Hypothalamus (tissue), 51 donors: Measurements from ENCODE around the gene HPCAL1.

Experiments used
- DNase-seq, 51 donors: peaks; one replicate each; lab custom pipeline; 2025; lab: John Stamatoyannopoulos, UW

The HPCAL1 gene

DNA sequence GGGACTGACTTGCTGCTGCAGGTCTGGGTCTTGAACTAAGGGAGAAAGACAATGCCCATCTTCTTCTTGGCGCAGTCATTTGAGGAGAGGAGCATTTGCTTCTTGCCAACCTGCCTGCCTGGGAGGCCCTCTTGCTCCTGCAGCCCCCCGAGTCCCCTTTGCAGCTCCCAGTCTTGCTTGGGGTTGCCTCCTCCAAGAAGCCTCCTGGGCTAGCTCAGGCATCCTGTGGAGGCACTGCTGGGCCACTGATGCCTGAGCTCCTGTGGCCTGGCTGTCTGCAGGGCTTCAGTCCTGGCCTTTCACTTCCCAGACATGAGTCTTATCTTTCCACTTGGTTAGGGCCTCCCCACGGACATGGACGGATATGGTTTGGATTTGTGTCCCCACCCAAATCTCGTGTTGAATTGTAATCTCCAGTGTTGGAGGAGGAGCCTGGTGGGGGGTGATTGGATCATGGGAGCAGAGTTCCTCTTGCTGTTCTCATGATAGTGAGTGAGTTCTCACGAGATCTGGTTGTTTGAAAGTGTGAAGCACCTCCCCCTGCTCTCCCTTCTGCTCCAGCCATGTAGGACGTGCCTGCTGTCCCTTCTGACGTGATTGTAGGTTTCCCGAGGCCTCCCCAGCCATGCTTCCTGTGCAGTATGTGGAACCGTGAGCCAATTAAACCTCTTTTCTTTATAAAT, 17.3 kb downstream of the HPCAL1 start:
- no peak for DNase-seq

DNA sequence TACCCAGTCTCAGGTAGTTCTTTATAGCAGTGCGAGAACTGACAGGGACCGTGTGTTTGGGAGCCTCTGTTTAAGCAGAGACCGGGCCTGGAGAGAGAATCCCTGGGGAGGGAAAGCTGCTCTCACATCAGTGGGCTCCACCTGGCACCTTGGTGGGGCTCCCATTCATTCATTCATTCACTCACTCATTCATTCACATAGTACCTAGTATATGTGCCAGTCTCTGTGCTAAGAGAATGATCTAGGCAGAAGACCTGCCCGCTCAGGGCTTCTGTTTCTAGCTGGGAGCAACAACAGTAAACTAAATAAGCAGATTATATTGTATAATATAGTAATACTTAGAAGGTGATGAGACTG, 17.8 kb downstream of the HPCAL1 start:
- no peak for DNase-seq

GRCh38 chr2:10320933-10321332, 18.2 kb downstream of the HPCAL1 start:
- DNase-seq = no peak

GRCh38 chr2:10321622-10322021, 18.9 kb downstream of the HPCAL1 start:
- DNase-seq = no peak

- DNase-seq = no peak
Observed at GRCh38 chr2:10322481-10322880, 19.8 kb downstream of the HPCAL1 start.

DNA sequence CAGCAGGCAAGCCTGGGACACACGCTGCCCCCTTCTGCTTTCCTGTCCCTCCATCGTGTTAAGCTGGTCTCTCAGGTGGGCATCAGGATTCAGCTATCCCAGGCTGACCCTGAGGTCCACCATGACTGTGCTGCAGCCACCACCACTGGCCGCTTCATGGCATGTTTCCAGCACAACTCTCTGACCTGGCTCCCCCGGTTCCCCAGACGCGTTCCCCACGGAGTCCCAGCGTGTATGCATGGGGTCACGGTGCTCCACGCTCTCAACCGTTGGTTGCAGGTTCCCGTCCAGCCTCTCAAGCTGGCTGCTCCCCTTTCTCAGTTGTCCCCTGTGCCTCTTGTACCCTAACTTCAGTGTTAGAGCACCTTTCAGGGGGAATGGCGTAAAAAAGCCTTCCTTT, 20.3 kb downstream of the HPCAL1 start:
- DNase-seq = no peak

GRCh38 chr2:10323535-10323934, 20.8 kb downstream of the HPCAL1 start:
- no peak for DNase-seq

DNA sequence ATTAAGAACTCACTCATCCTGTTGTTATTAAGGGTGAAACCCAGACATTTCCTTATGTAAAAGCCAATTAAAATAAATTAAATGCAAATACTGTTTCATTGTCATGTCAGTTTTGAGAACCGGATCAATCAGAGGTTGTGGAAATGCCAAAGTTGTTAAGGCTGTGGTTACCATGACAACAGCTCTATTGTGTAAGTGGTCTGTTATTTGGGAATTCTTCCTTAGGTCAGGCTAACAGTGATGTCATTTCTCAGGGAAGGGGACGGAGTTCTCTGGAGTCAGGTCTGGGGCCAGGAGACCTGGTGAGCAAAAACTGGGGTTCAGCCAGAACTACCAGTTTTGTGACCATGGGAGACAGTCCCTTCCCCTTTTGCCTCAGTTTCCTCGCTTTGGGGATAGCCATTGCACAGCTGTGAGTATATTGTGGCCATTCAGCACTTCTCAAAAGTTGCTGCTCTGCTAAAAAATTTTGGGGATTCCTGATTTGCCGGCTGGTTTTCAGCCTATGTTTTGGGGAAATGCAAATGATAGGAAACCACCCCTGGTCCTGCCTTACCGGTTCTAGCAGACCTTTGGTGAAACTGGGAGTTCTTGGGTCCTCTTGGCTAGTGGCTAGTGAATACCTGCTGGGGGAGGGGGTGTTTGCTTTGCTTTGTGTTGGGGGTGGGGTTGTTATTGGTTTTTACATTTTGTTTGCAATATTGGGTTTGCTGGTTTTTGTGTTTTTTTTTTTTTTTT, 21.6 kb downstream of the HPCAL1 start:
- DNase-seq = no peak

GRCh38 chr2:10325278-10326145, 22.8 kb downstream of the HPCAL1 start:
- no peak for DNase-seq

DNA sequence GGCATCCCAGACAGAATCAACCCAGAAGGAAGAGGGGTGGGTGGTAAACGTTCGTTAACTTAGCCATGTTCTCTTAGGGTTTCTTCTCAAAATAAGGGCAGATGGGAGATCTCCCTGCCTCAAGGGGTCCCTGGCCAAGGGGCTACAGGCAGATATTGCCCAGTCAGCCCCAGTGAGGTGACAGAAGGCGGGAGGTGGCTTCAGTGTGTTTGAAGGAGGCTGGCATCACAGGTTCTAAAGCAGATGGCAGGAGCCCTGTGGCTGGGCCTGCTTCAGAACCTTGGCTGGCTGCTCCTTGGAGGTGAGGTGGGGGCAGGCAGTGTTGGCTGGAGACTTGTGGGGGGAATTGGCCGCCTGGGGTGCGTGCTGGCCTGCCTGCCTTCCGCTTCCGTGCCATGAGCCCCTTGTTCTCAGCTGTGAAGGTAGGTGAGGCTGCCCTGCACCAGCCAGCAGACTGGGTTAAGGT, 23.5 kb downstream of the HPCAL1 start:
- no peak for DNase-seq

DNA sequence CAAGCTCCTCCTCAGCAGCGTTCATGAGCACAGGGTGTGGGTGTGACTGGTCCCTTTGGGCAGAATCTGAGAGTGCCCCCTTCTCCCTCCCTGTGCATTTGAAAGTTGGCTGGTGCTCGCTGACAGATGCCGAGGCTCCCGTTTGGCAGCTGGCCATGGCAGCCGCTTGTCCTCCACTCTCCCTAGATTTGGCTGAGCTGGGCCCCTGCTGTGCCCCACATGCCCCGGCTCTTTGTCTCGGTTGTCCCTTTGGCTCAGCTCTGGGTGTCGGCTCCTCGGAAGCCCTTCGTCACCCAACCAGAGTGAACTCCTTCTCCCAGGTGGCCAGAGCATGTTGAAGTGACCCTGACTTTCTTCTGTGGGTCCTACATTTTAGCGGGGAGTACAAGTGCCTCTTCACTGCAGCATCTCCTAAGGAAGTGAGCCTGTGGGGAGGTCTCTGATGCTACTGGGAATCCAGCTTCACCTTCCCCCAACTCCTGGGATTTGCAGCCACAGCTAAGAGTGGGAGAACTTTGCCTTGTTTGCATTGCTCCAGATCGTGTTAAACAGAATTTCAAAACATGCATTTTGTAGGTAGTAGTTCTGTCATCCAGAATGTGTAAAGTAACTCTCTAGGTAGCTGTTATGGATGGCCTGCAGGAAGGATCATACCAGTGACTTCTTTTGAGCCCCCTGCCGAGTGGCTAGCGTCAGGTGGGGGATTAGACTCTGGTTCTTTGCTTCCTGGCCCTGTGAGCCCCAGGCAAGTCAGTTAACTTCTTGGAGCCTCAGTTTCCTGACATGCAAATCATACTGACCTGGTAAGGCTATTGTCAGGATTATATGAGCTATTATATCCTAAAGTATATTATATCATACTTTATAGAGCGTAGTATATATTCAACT, 24.2 kb downstream of the HPCAL1 start:
- DNase-seq = peak in 7 of 51 donors; percentile 17 to 45 (median 21)

- DNase-seq = no peak
Observed at GRCh38 chr2:10327896-10328669, 25.4 kb downstream of the HPCAL1 start.

DNA sequence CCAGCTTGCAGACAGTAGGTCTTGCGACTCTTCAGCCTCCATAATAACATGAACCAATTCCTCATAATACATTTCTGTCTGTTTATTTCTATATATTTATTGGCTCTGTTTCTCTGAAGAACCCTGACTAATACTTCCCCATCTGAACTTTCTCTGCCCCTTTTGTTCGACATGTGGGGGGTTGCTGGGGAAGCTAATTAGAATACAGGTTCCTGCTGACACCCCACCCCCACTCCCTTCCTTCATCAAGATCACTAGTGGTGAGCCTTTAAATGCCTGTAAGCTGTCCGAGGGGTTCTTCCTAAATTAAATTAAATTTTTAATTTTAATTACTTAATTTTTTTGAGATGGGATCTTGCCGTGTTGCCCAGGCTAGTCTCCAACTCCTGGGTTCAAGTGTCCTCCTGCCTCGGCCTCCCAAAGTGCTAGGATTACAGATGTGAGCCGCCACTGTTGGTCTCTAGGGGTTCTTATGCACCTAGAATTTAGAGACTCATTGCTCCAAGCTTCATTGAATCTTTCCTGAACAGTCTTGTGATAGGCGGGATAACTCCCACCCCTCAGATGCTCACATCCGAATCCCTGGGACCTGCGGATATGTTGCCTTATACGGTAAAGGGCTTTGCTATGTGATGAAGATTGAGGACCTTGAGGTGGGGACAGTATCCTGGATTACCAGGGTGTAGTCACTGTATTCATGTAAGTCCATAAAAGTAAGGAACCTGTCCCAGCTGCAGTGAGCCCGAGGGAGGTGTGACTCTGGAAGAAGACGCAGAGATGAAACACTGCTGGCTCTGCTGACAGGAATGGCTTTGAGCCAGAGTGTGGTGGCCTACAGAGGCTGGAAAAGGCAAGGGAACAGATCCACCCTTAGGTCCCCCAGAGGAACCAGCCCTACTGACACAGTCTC, 26.2 kb downstream of the HPCAL1 start:
- DNase-seq = no peak

DNA sequence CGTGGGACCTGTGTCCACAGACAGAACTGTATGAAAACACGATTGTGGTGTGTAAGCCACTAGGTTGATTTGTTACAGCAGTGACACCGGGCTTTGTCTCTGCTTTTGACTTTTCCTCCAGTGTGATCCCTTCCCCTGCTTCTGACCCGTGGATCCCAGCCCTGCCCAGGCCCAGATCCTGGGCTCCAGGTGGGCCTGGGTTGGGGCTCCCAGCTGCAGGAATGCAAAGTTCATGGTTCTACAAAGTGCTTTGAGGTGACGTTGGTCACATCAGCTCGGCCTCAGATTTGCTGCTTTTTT, 26.8 kb downstream of the HPCAL1 start:
- no peak for DNase-seq

DNA sequence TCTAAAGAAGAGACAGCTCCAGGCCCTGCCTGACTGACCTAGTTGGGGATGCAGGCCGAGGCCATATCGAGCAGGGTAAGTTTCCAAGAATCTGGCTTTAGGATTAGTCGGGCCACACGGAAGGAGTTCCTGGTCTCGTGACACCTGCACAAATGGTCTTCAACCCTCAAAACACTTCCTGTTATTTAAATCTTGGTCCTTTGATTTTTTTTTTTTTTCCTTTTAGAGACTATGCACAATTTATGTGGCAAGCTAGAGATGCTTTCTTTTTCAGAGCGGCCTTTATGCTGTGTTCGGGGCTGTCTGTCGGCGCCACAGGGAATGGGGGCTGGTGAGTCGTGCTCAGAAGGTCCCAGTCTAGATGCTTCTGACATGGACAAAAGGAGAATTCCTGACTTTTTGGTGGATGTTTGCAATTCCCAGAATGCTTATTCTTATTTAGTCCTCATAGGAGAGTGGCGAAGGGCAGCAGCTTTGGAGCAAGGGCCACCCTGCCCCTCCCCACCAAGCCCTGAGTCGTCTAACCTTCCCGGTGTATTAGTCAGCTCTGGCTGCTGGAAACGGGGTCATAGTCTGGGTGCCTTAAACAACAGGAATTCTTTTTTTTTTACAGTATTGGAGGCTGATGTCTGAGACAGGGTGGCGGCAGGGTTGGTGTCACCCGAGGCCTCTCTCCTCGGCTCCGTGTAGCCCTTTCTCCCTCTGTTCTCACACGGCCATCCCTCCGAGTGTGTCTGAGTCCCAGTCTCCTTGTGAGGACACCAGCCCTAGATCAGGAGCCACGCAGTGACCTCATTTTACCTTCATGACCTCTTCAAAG, 27.4 kb downstream of the HPCAL1 start:
- no peak for DNase-seq

GRCh38 chr2:10330700-10331026, 28.0 kb downstream of the HPCAL1 start:
- no peak for DNase-seq

- DNase-seq = no peak
Observed at GRCh38 chr2:10331027-10331701, 28.5 kb downstream of the HPCAL1 start.
